ENCODE data around the gene PDCD2L.

The PDCD2L gene

DNA sequence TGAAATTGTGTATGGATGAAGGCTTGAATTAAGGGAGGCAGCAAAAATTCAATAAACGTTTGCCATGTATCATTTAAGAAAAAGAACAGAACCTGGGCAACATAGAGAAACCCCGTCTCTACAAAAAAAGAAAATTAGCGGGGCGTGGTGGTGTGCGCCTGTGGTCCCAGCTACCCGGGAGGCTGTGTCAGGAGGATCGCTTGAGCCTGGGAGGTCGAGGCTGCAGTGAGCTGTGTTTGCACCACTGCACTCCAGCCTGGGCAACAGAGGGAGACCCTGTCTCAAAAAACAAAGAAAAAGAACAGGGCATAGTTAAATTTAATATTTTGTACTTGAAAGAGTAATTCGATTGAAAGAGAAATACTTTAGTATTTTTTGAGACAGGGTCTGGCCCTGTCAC, 25.4 kb downstream of the PDCD2L start:
- DNase-seq (ENCODE audit: extremely low read depth, insufficient read length), result no peak
- TF ChIP-seq, protein P1, sequence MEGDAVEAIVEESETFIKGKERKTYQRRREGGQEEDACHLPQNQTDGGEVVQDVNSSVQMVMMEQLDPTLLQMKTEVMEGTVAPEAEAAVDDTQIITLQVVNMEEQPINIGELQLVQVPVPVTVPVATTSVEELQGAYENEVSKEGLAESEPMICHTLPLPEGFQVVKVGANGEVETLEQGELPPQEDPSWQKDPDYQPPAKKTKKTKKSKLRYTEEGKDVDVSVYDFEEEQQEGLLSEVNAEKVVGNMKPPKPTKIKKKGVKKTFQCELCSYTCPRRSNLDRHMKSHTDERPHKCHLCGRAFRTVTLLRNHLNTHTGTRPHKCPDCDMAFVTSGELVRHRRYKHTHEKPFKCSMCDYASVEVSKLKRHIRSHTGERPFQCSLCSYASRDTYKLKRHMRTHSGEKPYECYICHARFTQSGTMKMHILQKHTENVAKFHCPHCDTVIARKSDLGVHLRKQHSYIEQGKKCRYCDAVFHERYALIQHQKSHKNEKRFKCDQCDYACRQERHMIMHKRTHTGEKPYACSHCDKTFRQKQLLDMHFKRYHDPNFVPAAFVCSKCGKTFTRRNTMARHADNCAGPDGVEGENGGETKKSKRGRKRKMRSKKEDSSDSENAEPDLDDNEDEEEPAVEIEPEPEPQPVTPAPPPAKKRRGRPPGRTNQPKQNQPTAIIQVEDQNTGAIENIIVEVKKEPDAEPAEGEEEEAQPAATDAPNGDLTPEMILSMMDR (IDR thresholded peaks at IDR 0.05; ENCODE audit: insufficient read depth, low read length, poor library complexity, severe bottlenecking), result no peak
- H3K4me3 ChIP-seq (replicated peaks; ENCODE audit: low read depth, low read length), result peak overlapping the region; percentile 80
- no peaks in the 10 kb centered on the region for H3K27me3 ChIP-seq (replicated peaks; ENCODE audit: control insufficient read depth, insufficient read depth, low read length)
- H3K36me3 ChIP-seq (ENCODE audit: control insufficient read depth, insufficient read depth, low read length), result peaks cover 1% of the 10 kb centered on the region

DNA sequence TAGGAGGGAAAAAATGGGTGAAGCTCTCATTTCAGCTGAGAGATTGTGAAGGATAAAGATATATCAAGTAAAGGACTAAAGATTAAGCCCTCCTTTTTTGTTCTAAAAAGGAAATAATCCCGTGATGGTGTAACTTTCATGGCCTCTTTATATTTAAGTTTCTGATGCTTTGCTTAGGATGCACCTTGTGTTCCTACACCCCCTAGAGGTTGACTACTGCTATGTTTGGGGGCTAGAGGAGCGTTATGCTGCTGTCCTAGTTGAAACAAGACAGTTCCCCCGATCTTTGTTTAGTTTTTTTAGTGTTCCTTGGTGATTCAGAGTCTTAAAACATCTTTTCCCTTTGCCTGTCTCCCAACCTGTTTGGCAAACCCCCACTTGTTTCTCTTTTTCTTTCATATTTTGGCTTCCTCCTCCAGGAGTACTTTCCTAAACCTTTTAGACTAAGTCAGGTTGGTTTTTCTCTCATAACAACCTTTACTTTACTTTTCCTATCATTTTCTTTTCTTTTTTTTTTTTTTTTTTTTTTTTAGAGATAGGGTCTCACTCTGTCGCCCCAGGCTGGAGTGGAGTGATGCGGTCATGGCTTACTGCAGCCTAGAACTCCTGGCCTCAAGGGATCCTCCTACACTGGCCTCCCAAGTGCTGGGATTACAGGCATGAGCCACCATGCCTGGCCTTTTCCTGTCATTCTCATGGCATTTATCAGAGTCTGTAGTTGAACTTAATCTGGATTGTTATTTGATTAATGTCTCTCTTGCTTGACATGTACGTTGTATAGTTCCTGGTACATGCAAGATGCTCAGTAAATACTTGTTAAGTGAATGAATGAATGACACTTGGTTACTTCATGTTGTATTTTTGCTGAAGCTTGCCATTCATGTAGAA, 26.8 kb downstream of the PDCD2L start:
- no peak for DNase-seq (ENCODE audit: extremely low read depth, insufficient read length)
- peaks cover 3% of the 10 kb centered on the region for H3K36me3 ChIP-seq (ENCODE audit: control insufficient read depth, insufficient read depth, low read length)
- H3K27me3 ChIP-seq (replicated peaks; ENCODE audit: control insufficient read depth, insufficient read depth, low read length), result no peaks in the 10 kb centered on the region
- peak overlapping the region; percentile 9; the same call in 1 of the 2 replicates for H3K4me3 ChIP-seq (replicated peaks; ENCODE audit: low read depth, low read length)
- TF ChIP-seq, protein P1 (IDR thresholded peaks at IDR 0.05; ENCODE audit: insufficient read depth, low read length, poor library complexity, severe bottlenecking), result peak; percentile 86

DNA sequence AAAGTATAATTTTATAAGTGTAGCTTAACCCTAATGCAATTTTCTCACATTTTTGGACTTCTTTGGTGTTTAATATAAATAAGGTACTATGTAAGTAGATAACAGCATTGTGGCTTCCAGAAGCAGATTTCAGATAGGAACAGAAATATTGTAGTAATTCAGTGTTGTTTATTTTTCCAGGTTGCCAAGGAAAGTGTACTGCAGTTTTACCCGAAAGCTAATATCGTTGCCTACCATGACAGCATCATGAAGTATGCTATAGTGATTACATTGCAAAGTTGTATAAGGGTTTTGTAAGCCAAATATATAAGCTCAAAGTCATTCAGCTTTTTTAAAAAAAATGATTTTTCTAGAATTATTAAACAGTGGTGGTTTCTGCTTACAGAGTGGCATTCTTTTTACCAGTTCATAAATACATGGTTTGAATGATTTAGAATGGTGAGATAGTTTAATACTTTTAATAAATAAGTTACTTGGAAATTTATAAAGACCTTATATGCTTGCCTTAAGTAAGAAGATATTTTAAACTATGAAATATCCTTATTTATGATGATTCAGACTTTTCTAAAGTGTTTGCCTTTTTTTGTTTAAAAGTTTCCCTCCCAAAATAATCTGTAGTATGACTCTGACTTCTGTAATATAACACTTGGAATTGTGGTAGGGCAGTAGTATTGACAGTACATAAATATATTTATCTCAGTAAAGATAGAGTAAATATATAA, 27.6 kb downstream of the PDCD2L start:
- DNase-seq (ENCODE audit: extremely low read depth, insufficient read length), result no peak
- no peaks in the 10 kb centered on the region for H3K27me3 ChIP-seq (replicated peaks; ENCODE audit: control insufficient read depth, insufficient read depth, low read length)
- peaks cover 2% of the 10 kb centered on the region for H3K36me3 ChIP-seq (ENCODE audit: control insufficient read depth, insufficient read depth, low read length)
- TF ChIP-seq, protein P1 (IDR thresholded peaks at IDR 0.05; ENCODE audit: insufficient read depth, low read length, poor library complexity, severe bottlenecking), result no peak
- H3K4me3 ChIP-seq (replicated peaks; ENCODE audit: low read depth, low read length), result no peak overlapping the region

DNA sequence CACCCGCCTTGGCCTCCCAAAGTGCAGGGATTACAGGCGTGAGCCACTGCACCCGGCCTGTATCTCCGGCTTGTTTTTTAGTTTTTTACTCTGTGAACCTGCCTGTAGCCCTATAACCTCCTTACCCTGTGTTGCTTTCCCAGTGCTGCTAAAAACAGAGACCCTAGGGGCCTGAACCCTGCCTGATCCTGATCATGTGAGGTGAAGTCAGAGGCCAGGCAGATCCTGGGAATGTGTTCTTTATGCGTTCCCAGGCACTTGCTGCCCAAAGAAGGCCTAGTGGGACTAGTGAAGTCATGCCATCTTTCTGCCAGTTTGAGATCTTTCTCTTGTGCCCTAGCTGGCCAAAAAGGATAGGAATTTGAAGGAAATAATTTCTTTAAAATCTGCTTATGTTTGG, 28.6 kb downstream of the PDCD2L start:
- TF ChIP-seq, protein P1 (IDR thresholded peaks at IDR 0.05; ENCODE audit: insufficient read depth, low read length, poor library complexity, severe bottlenecking), result no peak
- H3K36me3 ChIP-seq (ENCODE audit: control insufficient read depth, insufficient read depth, low read length), result peaks cover 4% of the 10 kb centered on the region
- no peak overlapping the region for H3K4me3 ChIP-seq (replicated peaks; ENCODE audit: low read depth, low read length)
- no peaks in the 10 kb centered on the region for H3K27me3 ChIP-seq (replicated peaks; ENCODE audit: control insufficient read depth, insufficient read depth, low read length)
- no peak for DNase-seq (ENCODE audit: extremely low read depth, insufficient read length)

DNA sequence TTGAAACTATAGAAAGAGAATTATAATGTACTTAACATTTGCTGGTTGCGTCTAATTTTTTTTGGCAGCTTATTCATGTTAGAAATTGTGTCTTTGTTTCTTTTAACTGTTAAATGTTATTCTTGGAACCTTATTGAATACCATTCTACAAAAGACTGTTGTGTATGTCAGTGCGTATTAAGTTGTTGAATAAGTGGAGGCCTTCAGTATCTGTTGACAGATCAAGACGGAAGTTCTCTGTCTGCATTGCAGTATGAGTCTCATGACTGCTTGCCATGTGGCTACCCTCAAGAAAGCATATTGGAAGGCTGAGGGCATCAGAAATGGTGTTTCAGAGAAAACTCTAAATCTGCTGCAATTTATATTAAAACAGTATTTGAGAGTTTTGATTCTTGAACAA, 32.5 kb downstream of the PDCD2L start:
- peaks cover 4% of the 10 kb centered on the region for H3K36me3 ChIP-seq (ENCODE audit: control insufficient read depth, insufficient read depth, low read length)
- H3K27me3 ChIP-seq (replicated peaks; ENCODE audit: control insufficient read depth, insufficient read depth, low read length), result no peaks in the 10 kb centered on the region
- DNase-seq (ENCODE audit: extremely low read depth, insufficient read length), result no peak
- no peak overlapping the region for H3K4me3 ChIP-seq (replicated peaks; ENCODE audit: low read depth, low read length)
- TF ChIP-seq, protein P1 (IDR thresholded peaks at IDR 0.05; ENCODE audit: insufficient read depth, low read length, poor library complexity, severe bottlenecking), result no peak

Data from GM06990 (cell line).